NCI-H69 (cell line): ENCODE data around the gene LRRC8E.
A peak's percentile ranks its signal among the peaks of the same experiment; 100 is the strongest.
"Not testable (repeated sequence)": the region's sequence is repeated elsewhere in the genome, so short reads cannot be mapped to it uniquely, and the experiment has no call there.

ENCODE experiments used
- DNase-seq: peaks from one replicate; lab custom pipeline; 2025; lab: John Stamatoyannopoulos, UW

LRRC8E gene

GRCh38 chr19:7908742-7909461, 20.6 kb downstream of the LRRC8E start:
- DNase-seq: no peak

- no peak for DNase-seq
Measured at GRCh38 chr19:7909471-7910067, 21.3 kb downstream of the LRRC8E start.

- DNase-seq: no peak
Measured at GRCh38 chr19:7910321-7911161, 22.2 kb downstream of the LRRC8E start.

GRCh38 chr19:7911508-7912143, 23.3 kb downstream of the LRRC8E start:
- DNase-seq: no peak

GRCh38 chr19:7912144-7912696, 23.9 kb downstream of the LRRC8E start:
- no peak for DNase-seq

GRCh38 chr19:7912697-7913564, 24.6 kb downstream of the LRRC8E start:
- DNase-seq: no peak

GRCh38 chr19:7913652-7914051, 25.3 kb downstream of the LRRC8E start:
- no peak for DNase-seq

- DNase-seq: no peak
Measured at GRCh38 chr19:7914099-7914498, 25.8 kb downstream of the LRRC8E start.

GRCh38 chr19:7914598-7915045, 26.3 kb downstream of the LRRC8E start, which contains the start of gene TGFBR3L:
Gene TGFBR3L (plus strand): TSS chr19:7914830.
- DNase-seq: no peak

- DNase-seq: no peak
Measured at GRCh38 chr19:7915250-7916102, 27.2 kb downstream of the LRRC8E start.

- peak; percentile 75 for DNase-seq
Measured at GRCh38 chr19:7916103-7916954, 28.0 kb downstream of the LRRC8E start.

GRCh38 chr19:7916955-7917266, 28.6 kb downstream of the LRRC8E start:
- no peak for DNase-seq

GRCh38 chr19:7917267-7918061, 29.2 kb downstream of the LRRC8E start:
- DNase-seq: peak; percentile 76

- not testable (repeated sequence) for DNase-seq
Measured at GRCh38 chr19:7918062-7918614, 29.8 kb downstream of the LRRC8E start.

GRCh38 chr19:7918615-7919421, 30.5 kb downstream of the LRRC8E start:
- DNase-seq: no peak

- DNase-seq: peak; percentile 97
Measured at GRCh38 chr19:7919610-7920518, 31.6 kb downstream of the LRRC8E start, which contains the start of gene SNAPC2. Gene SNAPC2 (plus strand): TSS chr19:7920338. CDS start chr19:7920367, 29 bp downstream.
